ENCODE results near the gene SIAH3.
"Not testable (repeated sequence)": the region's sequence is repeated elsewhere in the genome, so short reads cannot be mapped to it uniquely, and the experiment has no call there.

The SIAH3 gene

GRCh38 chr13:45851171-45851921, at the start of gene SIAH3:
Gene SIAH3 (minus strand): TSS chr13:45851753. CDS start chr13:45851629, 124 bp downstream.
- peak; percentile 52 for DNase-seq

GRCh38 chr13:45899406-45899805, 47.9 kb upstream of the SIAH3 start:
- DNase-seq, result no peak

- DNase-seq, result no peak
These were observed 46.0 kb upstream of the SIAH3 start for GRCh38 chr13:45897562-45897961.

- no peak for DNase-seq
These were observed 44.7 kb upstream of the SIAH3 start for GRCh38 chr13:45896285-45896684.

- DNase-seq, result no peak
These were observed 44.3 kb upstream of the SIAH3 start for GRCh38 chr13:45895881-45896280.

GRCh38 chr13:45892513-45892912, 41.0 kb upstream of the SIAH3 start:
- no peak for DNase-seq

GRCh38 chr13:45889590-45890243, 38.2 kb upstream of the SIAH3 start:
- DNase-seq, result no peak

- DNase-seq, result no peak
These were observed 34.9 kb upstream of the SIAH3 start for GRCh38 chr13:45886466-45886865.

GRCh38 chr13:45885194-45885593, 33.6 kb upstream of the SIAH3 start:
- no peak for DNase-seq

- no peak for DNase-seq
These were observed 31.1 kb upstream of the SIAH3 start for GRCh38 chr13:45882626-45883025.

GRCh38 chr13:45881353-45881752, 29.8 kb upstream of the SIAH3 start:
- no peak for DNase-seq

- no peak for DNase-seq
These were observed 28.7 kb upstream of the SIAH3 start for GRCh38 chr13:45880242-45880641.

GRCh38 chr13:45879666-45880065, 28.1 kb upstream of the SIAH3 start:
- DNase-seq, result peak; percentile 18

- no peak for DNase-seq
These were observed 27.4 kb upstream of the SIAH3 start for GRCh38 chr13:45878966-45879365.

- DNase-seq, result no peak
These were observed 25.2 kb upstream of the SIAH3 start for GRCh38 chr13:45876781-45877180.

GRCh38 chr13:45875951-45876350, 24.4 kb upstream of the SIAH3 start:
- DNase-seq, result no peak

GRCh38 chr13:45873491-45874325, 22.2 kb upstream of the SIAH3 start:
- no peak for DNase-seq

- no peak for DNase-seq
These were observed 21.0 kb upstream of the SIAH3 start for GRCh38 chr13:45872566-45872965.

- not testable (repeated sequence) for DNase-seq
These were observed 19.6 kb upstream of the SIAH3 start for GRCh38 chr13:45871201-45871600.

- no peak for DNase-seq
These were observed 18.7 kb upstream of the SIAH3 start for GRCh38 chr13:45870232-45870631.

- no peak for DNase-seq
These were observed 13.9 kb upstream of the SIAH3 start for GRCh38 chr13:45865414-45865813.

- DNase-seq, result no peak
These were observed 12.4 kb upstream of the SIAH3 start for GRCh38 chr13:45863709-45864590.

GRCh38 chr13:45861322-45861721, 9.8 kb upstream of the SIAH3 start:
- no peak for DNase-seq

Data from CD4-positive, alpha-beta T cell treated with Interleukin-6 for 4 hours (primary cell).